Left lung (tissue), 10 donors: ENCODE data around the gene PDXK. TPM values are rescaled to one million over a fixed set of nuclear protein-coding genes. Genes with fewer than 3 reads are reported as not detected.

Source experiments
- ATAC-seq: fragments of 200-7000 bp; cut with Tn5 transposase; one replicate; pipeline ENCODE4 v1.9.1; 2020; ENCODE audit warnings: moderate library complexity
- DNase-seq, 4 donors: peaks; one replicate each; pipeline ENCODE4 v3.0.0-alpha.2; 2013 to 2020
- H3K27ac ChIP-seq, 2 donors: fragments of 200-600 bp; sonication (generic) in 1 of 2; one replicate each; pipeline versions ENCODE4 v1.5.0 to v1.8.0; 2020 to 2021
- H3K27me3 ChIP-seq, 2 donors: fragments of 200-600 bp; sonication (generic) in 1 of 2; one replicate each; pipeline versions ENCODE4 v1.5.0 to v1.8.0; 2020 to 2021
- H3K36me3 ChIP-seq, 2 donors: fragments of 200-600 bp; sonication (generic) in 1 of 2; one replicate each; pipeline versions ENCODE4 v1.5.0 to v1.8.0; 2020 to 2021
- H3K4me1 ChIP-seq, 2 donors: fragments of 200-600 bp; one replicate each; pipeline ENCODE4 v1.8.0; 2021
- H3K4me3 ChIP-seq, 2 donors: fragments of 200-600 bp; sonication (generic) in 1 of 2; one replicate each; pipeline versions ENCODE4 v1.5.0 to v1.8.0; 2020 to 2021; ENCODE audit warnings: mild to moderate bottlenecking in 1 of 2
- H3K9me3 ChIP-seq, 2 donors: fragments of 200-600 bp; sonication (generic) in 1 of 2; one replicate each; pipeline versions ENCODE4 v1.5.0 to v1.8.0; 2020 to 2021
- CTCF ChIP-seq, 2 donors: fragments of 200-600 bp; sonication (generic) in 1 of 2; IDR thresholded peaks; one replicate each; pipeline versions ENCODE4 v1.5.0 to v1.8.0; 2021; ENCODE audit warnings: antibody characterized with exemption in 2 of 2
- intact Hi-C, 2 donors: fragments of 100-400 bp; cut with DNase I; formaldehyde crosslinking; loops; one replicate each; pipeline versions ENCODE4 v1.11.2 to v1.14.2; 2022
- polyA plus RNA-seq, 6 donors: library from polyadenylated mRNA; unstranded; fragments of 120-200 nt; gene quantifications; one replicate each; pipeline ENCODE4 v1.2.1, GENCODE V29; 2013; ENCODE audit not compliant: insufficient read length in 6 of 6
- total RNA-seq, 2 donors: library from RNA; stranded (reverse); fragmentation: NEBNext Ultra II Directional; extraction: Animal tissue kit (Norgen Biotek cat#: 25700); gene quantifications; one replicate each; pipeline ENCODE4 v1.2.1, GENCODE V29; 2021
- donor health status: DM: no; HTN: yes; CAD: no.
- donor health status: DM: no; HTN: no; CAD: no.

Gene PDXK
- total and polyA plus RNA-seq, 8 donors = 36.9 to 305 (median 43.9) TPM

GRCh38 chr21:43759651-43760050 is 40.7 kb downstream of the PDXK start:
- no peak for TF ChIP-seq CTCF (IDR thresholded peaks at IDR 0.05)
- no peaks in the 10 kb centered on the region for H3K9me3 ChIP-seq
- H3K4me3 ChIP-seq = no peak overlapping the region
- no peak overlapping the region for H3K27ac ChIP-seq
- peaks cover 0 to 97% of the 10 kb centered on the region in 2 donors for H3K36me3 ChIP-seq
- DNase-seq (no peak), ATAC-seq (no peak)
- H3K27me3 ChIP-seq = no peaks in the 10 kb centered on the region
- intact Hi-C loops = no loop called here
- H3K4me1 ChIP-seq = peaks cover 0 to 31% of the 10 kb centered on the region in 2 donors

GRCh38 chr21:43760391-43760958 is 41.5 kb downstream of the PDXK start:
- no peak for TF ChIP-seq CTCF (IDR thresholded peaks at IDR 0.05)
- Histone ChIP-seq H3K9me3 (no peaks in the 10 kb centered on the region), H3K36me3 (peaks cover 0 to 95% of the 10 kb centered on the region in 2 donors), H3K27me3 (no peaks in the 10 kb centered on the region), H3K27ac (no peak overlapping the region), H3K4me1 (peaks cover 0 to 31% of the 10 kb centered on the region in 2 donors), H3K4me3 (no peak overlapping the region)
- intact Hi-C loops = no loop called here
- ATAC-seq (no peak), DNase-seq (no peak)

- Histone ChIP-seq H3K27ac (no peak overlapping the region), H3K27me3 (no peaks in the 10 kb centered on the region), H3K36me3 (peaks cover 0 to 81% of the 10 kb centered on the region in 2 donors), H3K9me3 (no peaks in the 10 kb centered on the region), H3K4me3 (no peak overlapping the region), H3K4me1 (peaks cover 0 to 26% of the 10 kb centered on the region in 2 donors)
- ATAC-seq (no peak), DNase-seq (no peak)
- intact Hi-C loops = no loop called here
- no peak for TF ChIP-seq CTCF (IDR thresholded peaks at IDR 0.05)
Measured at GRCh38 chr21:43761886-43762285, 43.0 kb downstream of the PDXK start.

GRCh38 chr21:43762303-43763128 is 43.6 kb downstream of the PDXK start:
- no peak for DNase-seq
- peaks cover 0 to 25% of the 10 kb centered on the region in 2 donors for H3K4me1 ChIP-seq
- intact Hi-C loops = no loop called here
- no peak for ATAC-seq
- TF ChIP-seq CTCF (IDR thresholded peaks at IDR 0.05) = no peak
- no peaks in the 10 kb centered on the region for H3K9me3 ChIP-seq
- peaks cover 0 to 75% of the 10 kb centered on the region in 2 donors for H3K36me3 ChIP-seq
- no peak overlapping the region for H3K27ac ChIP-seq
- H3K27me3 ChIP-seq = no peaks in the 10 kb centered on the region
- no peak overlapping the region for H3K4me3 ChIP-seq

GRCh38 chr21:43763901-43764523 is 45.1 kb downstream of the PDXK start:
- TF ChIP-seq CTCF (IDR thresholded peaks at IDR 0.05) = no peak
- peak in 1 of 4 donors; percentile 49 for DNase-seq
- H3K4me3 ChIP-seq = no peak overlapping the region
- no peak for ATAC-seq
- H3K9me3 ChIP-seq = no peaks in the 10 kb centered on the region
- peaks cover 0 to 60% of the 10 kb centered on the region in 2 donors for H3K36me3 ChIP-seq
- no peaks in the 10 kb centered on the region for H3K27me3 ChIP-seq
- intact Hi-C loops = no loop called here
- H3K4me1 ChIP-seq = peaks cover 4 to 25% of the 10 kb centered on the region in 2 donors
- no peak overlapping the region for H3K27ac ChIP-seq
